Smooth muscle cell (in vitro differentiated cells): ENCODE measurements around the gene AFF3. TPM values are rescaled to one million over a fixed set of nuclear protein-coding genes. Genes with fewer than 3 reads are reported as not detected.

Experiments used
- DNase-seq: peaks from one replicate; lab custom pipeline; 2025; ENCODE audit not compliant: unreplicated experiment; lab: John Stamatoyannopoulos, UW
- H2AFZ ChIP-seq: fragments of 200-600 bp; sonication (generic); 2 replicates; pipeline ENCODE4 v1.6.0; 2016; ENCODE audit warnings: antibody characterized with exemption, low read depth, mild to moderate bottlenecking
- H3F3A ChIP-seq: fragments of 200-600 bp; sonication (generic); 2 replicates; pipeline ENCODE4 v1.6.0; 2017; ENCODE audit warnings: antibody characterized with exemption, low read depth
- H3K27ac ChIP-seq: fragments of 200-600 bp; sonication (generic); 2 replicates; pipeline ENCODE4 v1.5.1; 2016; ENCODE audit warnings: low read depth, mild to moderate bottlenecking
- H3K27me3 ChIP-seq: fragments of 200-600 bp; sonication (generic); 2 replicates; pipeline ENCODE4 v1.6.1; 2016; ENCODE audit warnings: low read depth, mild to moderate bottlenecking
- H3K36me3 ChIP-seq: fragments of 200-600 bp; sonication (generic); 2 replicates; pipeline ENCODE4 v1.5.1; 2016; ENCODE audit warnings: low read depth
- H3K4me1 ChIP-seq: fragments of 200-600 bp; sonication (generic); 2 replicates; pipeline ENCODE4 v1.5.1; 2016; ENCODE audit warnings: low read depth
- H3K4me2 ChIP-seq: fragments of 200-600 bp; sonication (generic); 2 replicates; pipeline ENCODE4 v1.6.0; 2016; ENCODE audit warnings: mild to moderate bottlenecking
- H3K4me3 ChIP-seq: fragments of 200-600 bp; sonication (generic); 2 replicates; pipeline ENCODE4 v1.5.1; 2016; ENCODE audit warnings: mild to moderate bottlenecking
- H3K79me2 ChIP-seq: fragments of 200-600 bp; sonication (generic); 2 replicates; pipeline ENCODE4 v1.6.0; 2016; ENCODE audit warnings: low read depth, mild to moderate bottlenecking
- H3K9ac ChIP-seq: fragments of 200-600 bp; sonication (generic); 2 replicates; pipeline ENCODE4 v1.6.0; 2016; ENCODE audit warnings: low read depth
- H3K9me3 ChIP-seq: fragments of 200-600 bp; sonication (generic); replicated peaks from 2 replicates; pipeline ENCODE4 v1.5.1; 2016; ENCODE audit warnings: low read depth
- H4K20me1 ChIP-seq: fragments of 200-600 bp; sonication (generic); 2 replicates; pipeline ENCODE4 v1.6.0; 2016; ENCODE audit warnings: low read depth
- WGBS: methylation state at CpG from one replicate; pipeline ENCODE4 v1.1.7; 2016; ENCODE audit warnings: low lambda C conversion rate; 5-methylcytosine and 5-hydroxymethylcytosine counted together
- polyA plus RNA-seq: library from polyadenylated mRNA; unstranded; fragments of >200 nt; fragmentation: Nextera tagmentation; extraction: Ambion mirVana; gene quantifications from 2 replicates; pipeline ENCODE4 v1.2.1, GENCODE V29; 2016
- total RNA-seq: library from RNA; depleted of rRNA; stranded (reverse); fragments of >200 nt; gene quantifications from 2 replicates; pipeline ENCODE4 v1.2.3, GENCODE V29; 2014
- TF ChIP-seq, protein P1 (sequence below): fragments of 200-600 bp; sonication (generic); IDR thresholded peaks from 2 replicates; pipeline ENCODE4 v1.5.1; 2017; ENCODE audit warnings: borderline replicate concordance, mild to moderate bottlenecking, antibody characterized with exemption; ENCODE audit not compliant: insufficient read depth, poor library complexity, severe bottlenecking

AFF3 gene
- total and polyA plus RNA-seq, 2 experiments from 2014 or later, result 0.27 to 0.39 TPM

DNA sequence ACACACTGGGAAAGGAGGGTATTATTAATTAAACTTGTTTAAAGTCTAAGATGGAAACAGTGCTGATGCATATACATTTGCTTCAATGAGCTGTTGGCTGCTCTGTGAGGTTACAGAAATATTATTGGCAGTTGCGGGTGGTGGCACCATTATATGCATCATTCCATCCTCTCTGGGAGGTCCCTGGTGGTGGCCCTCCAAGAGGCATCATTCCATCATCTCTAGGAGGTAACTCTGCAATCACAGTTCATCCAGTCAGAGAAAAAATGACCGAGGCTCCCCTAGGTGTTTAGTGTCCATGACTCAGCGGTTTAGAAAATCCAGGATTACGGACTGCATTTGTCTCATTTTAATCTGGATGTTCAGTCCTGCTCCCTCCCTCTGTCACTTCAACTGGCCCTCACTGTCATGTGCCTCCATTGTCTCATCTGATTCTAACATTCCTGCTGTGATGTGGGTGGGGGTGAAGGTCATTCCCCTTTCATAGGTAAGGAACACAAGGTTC, 15.4 kb downstream of the AFF3 start:
- 80% methylated on average over 4 of the region's 4 CpGs for WGBS
- no peaks in the 10 kb centered on the region for H3F3A ChIP-seq
- H3K9me3 ChIP-seq, result no peaks in the 10 kb centered on the region
- H3K4me3 ChIP-seq, result no peak overlapping the region
- H3K9ac ChIP-seq, result no peak overlapping the region
- TF ChIP-seq, protein P1, sequence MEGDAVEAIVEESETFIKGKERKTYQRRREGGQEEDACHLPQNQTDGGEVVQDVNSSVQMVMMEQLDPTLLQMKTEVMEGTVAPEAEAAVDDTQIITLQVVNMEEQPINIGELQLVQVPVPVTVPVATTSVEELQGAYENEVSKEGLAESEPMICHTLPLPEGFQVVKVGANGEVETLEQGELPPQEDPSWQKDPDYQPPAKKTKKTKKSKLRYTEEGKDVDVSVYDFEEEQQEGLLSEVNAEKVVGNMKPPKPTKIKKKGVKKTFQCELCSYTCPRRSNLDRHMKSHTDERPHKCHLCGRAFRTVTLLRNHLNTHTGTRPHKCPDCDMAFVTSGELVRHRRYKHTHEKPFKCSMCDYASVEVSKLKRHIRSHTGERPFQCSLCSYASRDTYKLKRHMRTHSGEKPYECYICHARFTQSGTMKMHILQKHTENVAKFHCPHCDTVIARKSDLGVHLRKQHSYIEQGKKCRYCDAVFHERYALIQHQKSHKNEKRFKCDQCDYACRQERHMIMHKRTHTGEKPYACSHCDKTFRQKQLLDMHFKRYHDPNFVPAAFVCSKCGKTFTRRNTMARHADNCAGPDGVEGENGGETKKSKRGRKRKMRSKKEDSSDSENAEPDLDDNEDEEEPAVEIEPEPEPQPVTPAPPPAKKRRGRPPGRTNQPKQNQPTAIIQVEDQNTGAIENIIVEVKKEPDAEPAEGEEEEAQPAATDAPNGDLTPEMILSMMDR, result no peak
- H3K27ac ChIP-seq, result no peak overlapping the region
- no peak overlapping the region for H2AFZ ChIP-seq
- DNase-seq, result no peak
- H3K36me3 ChIP-seq, result no peaks in the 10 kb centered on the region
- H3K79me2 ChIP-seq, result no peaks in the 10 kb centered on the region
- no peaks in the 10 kb centered on the region for H3K4me1 ChIP-seq
- H3K27me3 ChIP-seq, result peaks cover 17% of the 10 kb centered on the region
- H4K20me1 ChIP-seq, result no peaks in the 10 kb centered on the region
- H3K4me2 ChIP-seq, result no peak overlapping the region

DNA sequence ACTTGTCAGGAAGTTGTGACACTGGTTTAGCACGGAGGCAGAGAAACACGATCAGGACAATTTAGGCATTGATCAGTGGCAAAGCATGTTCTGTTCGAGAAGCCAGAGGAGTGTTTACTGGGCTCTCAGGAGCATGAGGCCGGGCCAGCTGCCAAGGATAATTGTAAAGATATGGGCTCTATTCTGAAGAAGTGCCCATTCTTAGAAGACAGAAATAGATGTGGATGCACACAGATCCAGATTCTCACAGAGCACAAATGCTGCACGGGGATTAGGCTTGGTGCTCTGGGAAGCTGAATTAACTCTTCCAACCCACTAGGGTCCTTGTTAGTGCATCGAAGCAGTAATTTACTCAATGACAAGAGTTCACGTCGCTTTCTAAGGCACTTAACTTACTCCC, 16.2 kb downstream of the AFF3 start:
- H4K20me1 ChIP-seq, result no peaks in the 10 kb centered on the region
- H3K4me1 ChIP-seq, result no peaks in the 10 kb centered on the region
- no peak overlapping the region for H2AFZ ChIP-seq
- H3K79me2 ChIP-seq, result no peaks in the 10 kb centered on the region
- no peaks in the 10 kb centered on the region for H3K9me3 ChIP-seq
- H3K9ac ChIP-seq, result no peak overlapping the region
- peaks cover 11% of the 10 kb centered on the region for H3K27me3 ChIP-seq
- H3K4me3 ChIP-seq, result no peak overlapping the region
- H3K36me3 ChIP-seq, result no peaks in the 10 kb centered on the region
- H3K27ac ChIP-seq, result no peak overlapping the region
- TF ChIP-seq, protein P1, result no peak
- H3F3A ChIP-seq, result no peaks in the 10 kb centered on the region
- 78% methylated on average over 8 of the region's 8 CpGs for WGBS
- no peak overlapping the region for H3K4me2 ChIP-seq
- DNase-seq, result no peak

DNA sequence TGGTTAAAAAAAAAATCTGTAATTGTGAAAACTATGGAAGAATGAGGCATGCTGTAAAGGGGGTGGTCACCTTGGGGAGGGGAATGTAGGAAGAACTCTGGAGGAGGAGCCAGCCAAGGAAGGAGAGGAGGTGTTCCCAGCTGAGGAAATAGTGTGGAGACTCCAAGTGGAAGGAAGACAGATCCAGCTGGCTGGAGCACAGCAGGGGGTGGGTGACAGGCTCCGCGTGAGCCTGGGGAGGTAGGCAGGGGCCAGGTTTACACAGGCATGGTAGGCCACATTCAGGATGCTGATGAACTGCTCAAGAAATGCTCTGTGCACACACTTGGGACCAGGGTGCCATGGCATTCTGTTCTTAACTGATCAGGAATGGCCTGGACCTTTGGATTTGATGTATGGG, 16.8 kb downstream of the AFF3 start:
- no peak for DNase-seq
- Histone ChIP-seq H3K4me3 (no peak overlapping the region), H3F3A (no peaks in the 10 kb centered on the region), H3K79me2 (no peaks in the 10 kb centered on the region), H3K9me3 (no peaks in the 10 kb centered on the region), H3K27me3 (peaks cover 11% of the 10 kb centered on the region), H3K27ac (no peak overlapping the region), H3K4me2 (no peak overlapping the region), H3K36me3 (no peaks in the 10 kb centered on the region), H2AFZ (no peak overlapping the region), H3K9ac (no peak overlapping the region), H4K20me1 (no peaks in the 10 kb centered on the region), H3K4me1 (no peaks in the 10 kb centered on the region)
- WGBS, result 62% methylated on average over 2 of the region's 2 CpGs
- TF ChIP-seq, protein P1, result no peak

DNA sequence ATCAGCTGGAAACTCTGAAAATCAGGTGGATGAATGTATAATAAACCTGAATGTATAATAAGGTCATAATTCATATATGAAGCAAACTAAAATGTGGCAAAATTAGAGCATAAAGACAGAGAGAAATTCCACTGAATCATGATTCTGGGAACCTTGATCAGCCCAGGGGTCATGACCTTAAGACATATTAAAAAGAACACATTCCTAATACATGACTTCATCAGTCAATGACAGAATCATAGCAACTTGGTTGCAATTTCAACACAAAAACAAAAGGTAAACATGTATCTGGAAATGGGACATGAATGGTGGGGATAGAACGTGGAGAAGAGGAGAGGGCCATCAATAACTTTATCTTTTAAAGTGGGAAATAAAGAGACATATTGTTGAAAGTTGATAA, 17.6 kb downstream of the AFF3 start:
- TF ChIP-seq, protein P1, result no peak
- Histone ChIP-seq H3K27ac (no peak overlapping the region), H3K79me2 (no peaks in the 10 kb centered on the region), H3K4me2 (no peak overlapping the region), H3K9ac (no peak overlapping the region), H3K36me3 (no peaks in the 10 kb centered on the region), H4K20me1 (no peaks in the 10 kb centered on the region), H3F3A (no peaks in the 10 kb centered on the region), H3K27me3 (peaks cover 16% of the 10 kb centered on the region), H2AFZ (no peak overlapping the region), H3K9me3 (no peaks in the 10 kb centered on the region), H3K4me1 (no peaks in the 10 kb centered on the region), H3K4me3 (no peak overlapping the region)
- WGBS, result 81% methylated on average over 1 of the region's 1 CpG
- DNase-seq, result no peak
